Osteocyte (in vitro differentiated cells): ENCODE data around the gene CEACAM3. TPM values are rescaled to one million over a fixed set of nuclear protein-coding genes. Genes with fewer than 3 reads are reported as not detected.

ENCODE experiments used
- DNase-seq: peaks from one replicate; pipeline ENCODE4 v3.0.0; 2021; ENCODE audit warnings: mixed read lengths; ENCODE audit not compliant: unreplicated experiment; ENCODE audit errors: extremely low spot score
- H3K27ac Mint-ChIP-seq: one replicate; pipeline ENCODE4 v1.8.0; 2021; ENCODE audit warnings: mild to moderate bottlenecking, mixed read lengths; ENCODE audit not compliant: unreplicated experiment
- H3K27me3 Mint-ChIP-seq: one replicate; pipeline ENCODE4 v1.8.0; 2021; ENCODE audit warnings: mixed read lengths; ENCODE audit not compliant: unreplicated experiment
- H3K36me3 Mint-ChIP-seq: one replicate; pipeline ENCODE4 v1.8.0; 2021; ENCODE audit warnings: mixed read lengths; ENCODE audit not compliant: unreplicated experiment
- H3K4me1 Mint-ChIP-seq: one replicate; pipeline ENCODE4 v1.8.0; 2021; ENCODE audit warnings: mixed read lengths; ENCODE audit not compliant: unreplicated experiment
- H3K4me3 Mint-ChIP-seq: one replicate; pipeline ENCODE4 v1.8.0; 2021; ENCODE audit warnings: mild to moderate bottlenecking, moderate library complexity, mixed read lengths; ENCODE audit not compliant: unreplicated experiment
- H3K9me3 Mint-ChIP-seq: one replicate; pipeline ENCODE4 v1.8.0; 2021; ENCODE audit warnings: mixed read lengths; ENCODE audit not compliant: unreplicated experiment
- total RNA-seq: library from RNA; stranded (reverse); gene quantifications from 2 replicates; pipeline ENCODE4 v1.2.1, GENCODE V29; 2021
- TF ChIP-seq, protein P1 (sequence below): fragments of 200-600 bp; sonication (generic); IDR thresholded peaks from 2 replicates; pipeline ENCODE4 v1.5.0; 2021; ENCODE audit warnings: antibody characterized with exemption, mild to moderate bottlenecking, moderate library complexity

CEACAM3 gene
- total RNA-seq, 1 donor from 2014 or later: not detected

DNA sequence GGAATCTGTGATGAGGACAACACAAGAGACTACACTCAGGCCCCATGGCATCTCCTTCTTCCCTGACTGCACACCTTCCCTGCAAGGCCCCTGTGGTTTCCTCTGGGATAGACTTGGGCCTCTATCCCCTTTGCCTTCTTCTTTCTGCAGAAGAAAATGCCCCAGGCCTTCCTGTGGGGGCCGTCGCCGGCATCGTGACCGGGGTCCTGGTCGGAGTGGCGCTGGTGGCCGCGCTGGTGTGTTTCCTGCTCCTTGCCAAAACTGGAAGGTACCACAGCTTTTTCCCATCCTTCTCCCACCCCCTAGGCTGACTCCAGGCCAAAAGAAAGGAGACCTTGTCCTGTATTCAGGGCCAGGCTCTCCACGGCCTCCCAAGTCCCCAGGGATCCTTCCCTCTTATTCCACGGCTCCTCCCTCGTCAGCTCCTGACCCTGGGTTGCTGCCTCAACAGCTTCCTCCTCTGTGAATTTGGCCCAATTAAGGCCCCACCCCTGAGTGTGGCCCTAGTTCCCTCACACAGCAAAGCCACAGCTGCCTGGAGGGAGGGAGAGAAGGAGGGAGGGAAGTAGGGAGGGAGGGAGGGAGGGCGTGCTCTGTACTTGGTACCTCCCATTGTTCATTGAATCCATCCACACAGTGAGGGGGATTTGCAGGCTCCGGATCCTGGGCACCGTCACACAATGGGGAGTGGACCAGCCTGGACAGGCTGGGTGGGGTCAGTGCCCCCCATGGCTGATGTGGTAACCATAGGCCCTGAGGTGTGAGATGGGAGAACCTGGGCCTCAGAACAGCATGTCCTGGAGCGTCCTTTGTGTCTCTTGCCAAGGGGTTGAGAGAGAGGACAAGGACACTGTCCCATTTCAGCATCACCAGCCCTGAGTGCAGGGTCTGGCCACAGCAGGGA, 12.5 kb downstream of the CEACAM3 start:
- no peak for DNase-seq
- no peaks in the 10 kb centered on the region for H3K4me1 Mint-ChIP-seq
- H3K4me3 Mint-ChIP-seq: no peak overlapping the region
- peaks cover 8% of the 10 kb centered on the region for H3K27me3 Mint-ChIP-seq
- no peak overlapping the region for H3K27ac Mint-ChIP-seq
- TF ChIP-seq, protein P1, sequence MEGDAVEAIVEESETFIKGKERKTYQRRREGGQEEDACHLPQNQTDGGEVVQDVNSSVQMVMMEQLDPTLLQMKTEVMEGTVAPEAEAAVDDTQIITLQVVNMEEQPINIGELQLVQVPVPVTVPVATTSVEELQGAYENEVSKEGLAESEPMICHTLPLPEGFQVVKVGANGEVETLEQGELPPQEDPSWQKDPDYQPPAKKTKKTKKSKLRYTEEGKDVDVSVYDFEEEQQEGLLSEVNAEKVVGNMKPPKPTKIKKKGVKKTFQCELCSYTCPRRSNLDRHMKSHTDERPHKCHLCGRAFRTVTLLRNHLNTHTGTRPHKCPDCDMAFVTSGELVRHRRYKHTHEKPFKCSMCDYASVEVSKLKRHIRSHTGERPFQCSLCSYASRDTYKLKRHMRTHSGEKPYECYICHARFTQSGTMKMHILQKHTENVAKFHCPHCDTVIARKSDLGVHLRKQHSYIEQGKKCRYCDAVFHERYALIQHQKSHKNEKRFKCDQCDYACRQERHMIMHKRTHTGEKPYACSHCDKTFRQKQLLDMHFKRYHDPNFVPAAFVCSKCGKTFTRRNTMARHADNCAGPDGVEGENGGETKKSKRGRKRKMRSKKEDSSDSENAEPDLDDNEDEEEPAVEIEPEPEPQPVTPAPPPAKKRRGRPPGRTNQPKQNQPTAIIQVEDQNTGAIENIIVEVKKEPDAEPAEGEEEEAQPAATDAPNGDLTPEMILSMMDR: no peak
- H3K36me3 Mint-ChIP-seq: no peaks in the 10 kb centered on the region
- no peaks in the 10 kb centered on the region for H3K9me3 Mint-ChIP-seq

DNA sequence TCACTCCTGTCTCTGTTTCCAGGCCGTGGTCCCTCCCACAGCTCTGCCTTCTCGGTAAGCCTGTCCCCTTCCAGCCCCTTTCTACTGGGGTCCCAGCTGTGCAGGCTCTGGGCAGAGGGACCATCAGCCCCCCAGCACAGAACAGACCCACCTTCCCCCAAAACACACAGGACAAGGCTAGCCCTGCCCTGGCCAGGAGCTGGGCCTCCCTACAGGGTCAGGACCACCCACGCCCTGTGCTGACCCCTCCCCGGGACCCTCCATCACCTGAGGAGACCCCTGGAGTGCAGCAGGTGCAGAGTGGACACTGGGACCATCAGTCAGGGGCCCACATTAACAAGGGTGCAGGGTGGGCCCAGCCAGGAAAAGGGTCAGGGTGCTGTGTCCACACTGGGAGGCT, 13.9 kb downstream of the CEACAM3 start:
- no peaks in the 10 kb centered on the region for H3K27me3 Mint-ChIP-seq
- no peaks in the 10 kb centered on the region for H3K4me1 Mint-ChIP-seq
- no peak overlapping the region for H3K4me3 Mint-ChIP-seq
- H3K9me3 Mint-ChIP-seq: no peaks in the 10 kb centered on the region
- H3K36me3 Mint-ChIP-seq: no peaks in the 10 kb centered on the region
- H3K27ac Mint-ChIP-seq: no peak overlapping the region
- DNase-seq: no peak
- TF ChIP-seq, protein P1: no peak

DNA sequence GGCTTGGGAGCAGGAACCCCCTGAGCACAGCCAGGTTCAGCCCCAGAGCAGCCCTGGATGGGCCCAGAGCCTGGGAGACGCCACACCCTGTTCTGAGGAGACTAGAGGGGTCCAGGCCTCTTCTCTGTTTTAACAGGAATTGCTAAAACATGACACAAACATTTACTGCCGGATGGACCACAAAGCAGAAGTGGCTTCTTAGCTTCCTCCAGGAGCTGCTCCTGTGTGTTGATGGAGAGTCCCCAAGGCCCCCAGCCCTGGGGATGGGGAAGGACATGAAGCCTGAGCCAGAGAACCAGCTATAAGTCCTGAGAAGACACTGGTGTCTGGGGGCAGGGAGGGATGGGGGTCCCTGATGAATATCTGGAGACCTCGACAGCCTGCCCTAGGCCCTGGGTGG, 14.6 kb downstream of the CEACAM3 start:
- Mint-ChIP-seq H3K27ac (no peak overlapping the region), H3K9me3 (no peaks in the 10 kb centered on the region), H3K4me1 (no peaks in the 10 kb centered on the region), H3K27me3 (no peaks in the 10 kb centered on the region), H3K36me3 (no peaks in the 10 kb centered on the region), H3K4me3 (no peak overlapping the region)
- DNase-seq: no peak
- TF ChIP-seq, protein P1: no peak

DNA sequence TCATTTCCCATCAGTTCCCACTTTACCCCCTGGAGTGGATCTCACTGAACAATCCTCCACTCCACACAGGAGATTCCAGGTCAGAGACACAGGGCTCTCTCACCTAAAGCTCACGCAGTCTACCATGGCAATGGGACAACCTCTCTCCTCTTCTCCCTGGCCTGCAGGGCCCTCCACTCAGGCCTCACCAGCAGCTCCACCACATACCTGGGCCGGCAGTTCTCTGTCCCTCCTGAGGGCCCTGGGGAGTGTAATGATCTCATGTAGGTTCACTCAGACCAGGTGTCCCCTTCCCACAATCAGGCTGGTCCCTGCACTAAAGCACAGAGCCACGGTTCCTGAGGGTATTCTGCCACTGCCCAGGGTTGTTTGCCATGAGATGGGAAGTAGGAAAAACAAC, 15.6 kb downstream of the CEACAM3 start:
- no peak for DNase-seq
- Mint-ChIP-seq H3K9me3 (no peaks in the 10 kb centered on the region), H3K4me1 (no peaks in the 10 kb centered on the region)

DNA sequence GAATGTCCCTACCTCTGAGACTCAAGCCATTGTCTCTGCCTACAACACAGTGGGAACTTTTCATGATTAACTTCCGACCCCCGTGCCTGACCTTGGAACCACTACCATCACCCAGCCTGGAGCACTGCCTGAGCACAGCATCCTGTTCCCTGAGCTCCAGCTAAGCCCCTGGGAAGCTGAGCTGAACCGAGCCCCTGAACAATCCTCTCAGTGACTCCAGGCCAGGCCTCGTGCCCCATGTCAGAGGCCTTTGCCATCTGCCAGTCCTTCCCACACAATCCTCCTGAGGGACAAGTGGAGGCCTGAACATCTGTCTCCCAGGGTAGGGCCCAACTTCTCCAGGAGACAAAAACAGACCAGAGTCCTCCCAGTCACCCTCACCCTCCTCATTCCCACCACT, 17.5 kb downstream of the CEACAM3 start:
- no peak overlapping the region for H3K4me3 Mint-ChIP-seq
- TF ChIP-seq, protein P1: no peak
- H3K27ac Mint-ChIP-seq: no peak overlapping the region
- peaks cover 8% of the 10 kb centered on the region for H3K27me3 Mint-ChIP-seq
- no peak for DNase-seq
- no peaks in the 10 kb centered on the region for H3K36me3 Mint-ChIP-seq
- no peaks in the 10 kb centered on the region for H3K9me3 Mint-ChIP-seq
- no peaks in the 10 kb centered on the region for H3K4me1 Mint-ChIP-seq

More for the DNA sequence above, 15.6 kb downstream of the CEACAM3 start:
- TF ChIP-seq, protein P1: no peak
- Mint-ChIP-seq H3K4me3 (no peak overlapping the region), H3K27ac (no peak overlapping the region), H3K27me3 (no peaks in the 10 kb centered on the region), H3K36me3 (no peaks in the 10 kb centered on the region)
